Esophagus (tissue), 2 donors: Measurements from ENCODE around the gene TMEM219. TPM values are rescaled to one million over a fixed set of nuclear protein-coding genes. Genes with fewer than 3 reads are reported as not detected.
"Not testable (repeated sequence)": the region's sequence is repeated elsewhere in the genome, so short reads cannot be mapped to it uniquely, and the experiment has no call there.

ENCODE experiments used
- H3K27ac ChIP-seq, 2 donors: one replicate each; pipeline ENCODE4 v1.5.1; 2013; ENCODE audit warnings: low read depth in 2 of 2, mild to moderate bottlenecking in 2 of 2, inconsistent platforms in 1 of 2, low read length in 1 of 2, moderate library complexity in 1 of 2
- H3K27me3 ChIP-seq, 2 donors: one replicate each; pipeline ENCODE4 v1.6.1; 2013; ENCODE audit warnings: low read length in 2 of 2, control low read depth in 1 of 2, mild to moderate bottlenecking in 1 of 2; ENCODE audit not compliant: insufficient read depth in 2 of 2, control insufficient read depth in 1 of 2
- H3K36me3 ChIP-seq, 2 donors: one replicate each; pipeline ENCODE4 v1.6.1; 2013; ENCODE audit warnings: low read length in 1 of 2; ENCODE audit not compliant: control insufficient read depth in 2 of 2, insufficient read depth in 2 of 2
- H3K4me1 ChIP-seq, 2 donors: one replicate each; pipeline ENCODE4 v1.6.1; 2013; ENCODE audit warnings: low read length in 1 of 2; ENCODE audit not compliant: control insufficient read depth in 2 of 2, insufficient read depth in 2 of 2
- H3K4me3 ChIP-seq, 2 donors: one replicate each; pipeline ENCODE4 v1.5.1; 2013; ENCODE audit warnings: low read length in 2 of 2, mild to moderate bottlenecking in 2 of 2, low read depth in 1 of 2, moderate library complexity in 1 of 2
- H3K9me3 ChIP-seq, 2 donors: one replicate each; pipeline ENCODE4 v1.6.1; 2013; ENCODE audit warnings: mild to moderate bottlenecking in 2 of 2, low read depth in 1 of 2, low read length in 1 of 2, moderate library complexity in 1 of 2; ENCODE audit not compliant: control insufficient read depth in 2 of 2, insufficient read depth in 1 of 2
- WGBS, 2 donors: extraction: QIAGEN DNeasy Blood & Tissue Kit; methylation state at CpG; one replicate each; pipeline ENCODE4 v1.1.7; 2013; 5-methylcytosine and 5-hydroxymethylcytosine counted together
- polyA plus RNA-seq, 2 donors: library from polyadenylated mRNA; stranded (reverse); fragments of 200-250 nt; gene quantifications; one replicate each; pipeline ENCODE4 v1.2.3, GENCODE V29; 2013
- donor health status: healthy with polysubstance abuse.
- donor health status: Bipolar disorder and iron deficiency.

The TMEM219 gene
- polyA plus RNA-seq, 2 donors, result 61.1 to 83.4 TPM

DNA sequence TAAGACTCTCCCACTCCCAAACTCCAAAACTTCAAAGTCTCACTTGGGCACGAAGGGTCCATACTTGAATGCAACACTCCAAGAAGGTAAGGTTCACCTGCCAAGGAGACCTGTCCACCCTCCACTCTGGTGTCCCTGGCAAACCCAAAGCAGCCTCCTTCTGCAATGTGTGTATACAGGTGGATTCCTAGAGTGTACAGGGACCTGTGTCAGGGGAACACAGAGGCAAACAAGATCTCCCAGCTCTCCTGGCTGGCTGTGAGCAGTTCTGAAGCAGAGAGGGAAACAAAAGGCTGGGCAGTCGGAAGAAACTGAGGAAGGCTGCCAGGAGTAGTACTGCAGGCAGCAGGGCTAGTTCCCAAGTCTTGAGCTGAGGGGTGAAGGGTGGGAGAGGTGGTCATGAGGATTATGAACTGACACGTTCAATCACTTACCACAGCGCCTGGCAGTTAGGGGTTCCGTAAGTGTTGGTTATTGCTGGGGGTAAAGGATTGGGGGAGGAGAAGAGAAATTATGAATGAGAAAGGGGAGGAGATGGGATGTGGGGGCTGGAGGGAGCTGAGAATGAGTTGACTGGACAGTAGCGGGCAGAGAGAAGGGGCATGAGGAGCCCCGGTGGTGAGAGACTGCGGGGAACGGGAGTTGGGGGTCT lies 36.6 kb upstream of the TMEM219 start:
- H3K36me3 ChIP-seq, result peaks cover 5% of the 10 kb centered on the region in 2 donors
- no peaks in the 10 kb centered on the region for H3K9me3 ChIP-seq
- H3K27me3 ChIP-seq, result no peaks in the 10 kb centered on the region
- peak overlapping the region; percentile 98 for H3K4me3 ChIP-seq
- peaks cover 0 to 6% of the 10 kb centered on the region in 2 donors for H3K4me1 ChIP-seq
- no peak overlapping the region for H3K27ac ChIP-seq
- 5 to 7% methylated on average over 9 of the region's 9 CpGs for WGBS, 2 donors

DNA sequence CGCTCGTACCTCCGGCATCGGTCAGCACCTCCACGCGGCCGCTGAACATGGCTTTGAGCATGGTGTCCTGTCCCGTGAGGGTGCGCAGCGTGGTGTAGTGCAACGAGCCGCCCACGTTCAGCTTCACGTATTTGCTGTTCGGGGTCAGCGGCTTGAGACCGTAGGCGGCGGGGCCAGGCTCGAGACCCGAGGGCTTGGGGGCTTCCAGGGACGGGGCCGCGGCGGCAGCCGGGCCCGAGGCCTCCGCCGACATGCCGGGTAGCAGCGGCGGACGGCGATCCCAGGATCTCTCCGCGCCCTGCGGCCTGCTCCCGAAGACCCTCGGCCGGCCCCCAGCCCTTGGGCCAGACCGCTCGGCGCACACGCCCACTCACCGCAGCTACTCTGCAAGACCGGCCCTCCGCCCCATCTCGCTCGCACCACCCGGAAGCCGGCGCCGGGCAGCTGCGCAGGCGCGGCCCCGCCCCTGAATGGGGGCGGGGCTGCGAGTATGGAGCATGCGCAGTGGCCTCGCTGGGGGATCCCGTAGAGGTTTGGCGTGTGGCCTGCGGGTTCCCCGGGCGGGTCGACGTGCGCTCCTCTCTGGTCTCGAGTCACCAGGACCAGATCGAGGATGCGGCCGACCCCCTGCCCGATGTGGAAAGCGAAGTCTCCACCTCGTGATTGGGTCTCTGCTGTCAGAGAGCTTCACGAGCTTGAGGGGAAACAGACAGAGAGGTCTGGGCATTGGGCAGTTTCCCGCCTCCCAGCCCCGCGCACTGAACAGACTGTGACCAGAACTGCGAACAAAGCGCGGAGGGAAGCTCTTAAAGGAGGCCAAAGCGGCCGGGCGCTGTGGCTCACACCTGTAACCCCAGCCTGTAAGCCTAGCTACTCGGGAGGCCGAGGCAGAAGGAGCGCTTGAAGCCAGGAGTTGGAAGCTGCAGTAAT lies 35.8 kb upstream of the TMEM219 start, which contains the start of gene KCTD13:
KCTD13 (minus strand) TSS at position 446 of the 930 bp plus-strand sequence; CDS start at position 253, 193 bp downstream.
- no peaks in the 10 kb centered on the region for H3K9me3 ChIP-seq
- H3K36me3 ChIP-seq, result peaks cover 4 to 5% of the 10 kb centered on the region in 2 donors
- peak within 1 kb of the TSS; percentile 98 for H3K4me3 ChIP-seq
- 0 to 1% methylated on average over 66 to 89 of the region's 89 CpGs for WGBS, 2 donors
- H3K27ac ChIP-seq, result peak within 1 kb of the TSS; percentile 84 to 87
- peaks cover 0 to 6% of the 10 kb centered on the region in 2 donors for H3K4me1 ChIP-seq
- no peaks in the 10 kb centered on the region for H3K27me3 ChIP-seq

DNA sequence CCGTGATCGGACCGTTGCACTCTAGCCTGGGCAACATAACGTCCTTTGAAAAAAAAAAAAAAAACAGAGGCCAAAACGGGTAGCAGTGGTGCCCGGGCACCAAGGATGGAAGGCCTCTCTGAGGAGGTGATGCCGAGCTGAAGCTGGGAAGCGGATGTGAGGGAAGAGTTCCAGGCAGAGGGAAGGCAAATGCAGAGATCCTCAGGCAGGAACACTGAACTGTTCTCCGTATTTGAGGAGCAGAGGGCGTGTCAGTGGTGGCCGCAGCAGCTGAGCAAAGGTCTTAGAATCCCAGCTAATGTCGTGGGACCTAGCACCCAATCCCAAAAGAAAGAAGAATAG lies 35.2 kb upstream of the TMEM219 start:
- peaks cover 0 to 3% of the 10 kb centered on the region in 2 donors for H3K36me3 ChIP-seq
- H3K4me3 ChIP-seq, result peak overlapping the region; percentile 98
- H3K4me1 ChIP-seq, result peaks cover 0 to 6% of the 10 kb centered on the region in 2 donors
- peak overlapping the region; percentile 84 to 87 for H3K27ac ChIP-seq
- no peaks in the 10 kb centered on the region for H3K9me3 ChIP-seq
- no peaks in the 10 kb centered on the region for H3K27me3 ChIP-seq
- 5 to 6% methylated on average over 12 of the region's 12 CpGs for WGBS, 2 donors

DNA sequence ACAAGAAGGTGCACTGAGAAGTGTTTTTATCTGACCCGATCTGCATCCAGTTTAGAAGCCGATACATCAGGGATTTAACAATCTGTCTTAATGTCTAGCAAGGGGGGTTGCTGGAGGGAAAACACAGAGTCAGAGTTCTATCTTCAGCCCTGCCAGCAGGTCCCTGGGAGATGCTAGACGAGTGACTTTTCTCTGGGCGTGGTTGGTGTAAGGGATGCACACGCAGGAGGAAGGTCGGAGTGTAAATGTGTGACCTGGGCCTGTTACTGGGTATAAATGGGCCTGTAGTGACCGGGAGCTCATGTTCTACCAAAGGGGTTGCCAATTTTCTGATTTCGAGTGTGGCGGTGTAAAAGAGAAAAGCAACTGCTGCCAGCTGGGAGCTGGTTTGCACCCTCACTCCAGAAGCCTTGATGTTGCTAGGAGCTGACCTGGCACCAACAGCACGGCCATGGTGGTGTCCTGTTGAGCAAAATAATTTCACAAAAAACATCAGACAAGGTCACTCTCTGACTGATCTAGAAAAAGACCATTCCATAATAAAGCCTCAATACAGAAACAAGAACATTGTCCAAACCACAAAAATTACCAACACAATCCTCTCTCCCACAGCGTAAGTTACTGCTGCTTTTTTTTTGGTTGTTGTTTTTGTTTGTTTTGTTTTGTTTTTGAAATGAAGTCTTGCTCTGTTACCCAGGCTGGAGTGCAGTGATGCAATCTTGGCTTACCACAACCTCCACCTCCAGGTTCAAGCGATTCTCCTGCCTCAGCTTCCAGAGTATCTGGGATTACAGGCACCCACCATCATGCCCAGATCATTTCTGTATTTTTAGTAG lies 34.6 kb upstream of the TMEM219 start:
- no peaks in the 10 kb centered on the region for H3K27me3 ChIP-seq
- H3K27ac ChIP-seq, result peak overlapping the region in 1 of 2 donors; percentile 87
- peaks cover 0 to 6% of the 10 kb centered on the region in 2 donors for H3K4me1 ChIP-seq
- H3K9me3 ChIP-seq, result no peaks in the 10 kb centered on the region
- WGBS, 2 donors, result 58 to 63% methylated on average over 12 of the region's 12 CpGs
- H3K36me3 ChIP-seq, result peaks cover 0 to 3% of the 10 kb centered on the region in 2 donors
- peak overlapping the region in 1 of 2 donors; percentile 98 for H3K4me3 ChIP-seq

DNA sequence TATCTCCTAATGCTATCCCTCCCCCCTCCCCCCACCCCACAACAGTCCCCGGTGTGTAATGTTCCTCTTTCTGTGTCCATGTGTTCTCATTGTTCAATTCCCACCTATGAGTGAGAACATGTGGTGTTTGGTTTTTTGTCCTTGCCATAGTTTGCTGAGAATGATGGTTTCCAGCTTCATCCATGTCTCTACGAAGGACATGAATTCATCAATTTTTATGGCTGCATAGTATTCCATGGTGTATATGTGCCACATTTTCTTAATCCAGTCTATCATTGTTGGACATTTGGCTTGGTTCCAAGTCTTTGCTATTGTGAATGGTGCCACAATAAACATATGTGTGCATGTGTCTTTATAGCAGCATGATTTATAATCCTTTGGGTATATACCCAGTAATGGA lies 30.1 kb upstream of the TMEM219 start:
- not testable (repeated sequence) for H3K36me3 ChIP-seq, H3K9me3 ChIP-seq, H3K27me3 ChIP-seq, H3K4me1 ChIP-seq, H3K27ac ChIP-seq, H3K4me3 ChIP-seq
- 91 to 97% methylated on average over 2 of the region's 2 CpGs for WGBS, 2 donors

DNA sequence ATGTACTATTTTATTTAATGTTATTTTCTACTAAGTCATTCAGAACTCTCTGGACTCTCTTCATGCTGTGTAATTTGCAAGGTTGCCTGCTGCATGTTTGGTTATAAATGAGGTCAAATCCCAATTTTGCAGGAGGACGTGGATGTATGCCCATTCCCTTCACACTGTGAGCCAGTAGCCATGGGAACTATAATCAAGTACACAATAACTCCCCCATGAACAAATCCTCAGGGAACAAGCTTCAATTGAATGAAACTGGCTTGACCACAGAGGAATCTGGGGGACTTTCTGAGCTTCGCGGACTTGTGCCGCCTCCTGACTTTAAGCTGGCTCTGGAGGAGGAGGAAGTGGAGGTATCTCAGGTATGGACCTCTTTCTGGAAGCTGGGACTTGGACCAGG lies 21.2 kb upstream of the TMEM219 start:
- Histone ChIP-seq H3K27ac (no peak overlapping the region), H3K4me3 (no peak overlapping the region), H3K36me3 (no peaks in the 10 kb centered on the region), H3K27me3 (no peaks in the 10 kb centered on the region), H3K4me1 (no peaks in the 10 kb centered on the region), H3K9me3 (no peaks in the 10 kb centered on the region)
- 35 to 61% methylated on average over 4 of the region's 4 CpGs for WGBS, 2 donors

DNA sequence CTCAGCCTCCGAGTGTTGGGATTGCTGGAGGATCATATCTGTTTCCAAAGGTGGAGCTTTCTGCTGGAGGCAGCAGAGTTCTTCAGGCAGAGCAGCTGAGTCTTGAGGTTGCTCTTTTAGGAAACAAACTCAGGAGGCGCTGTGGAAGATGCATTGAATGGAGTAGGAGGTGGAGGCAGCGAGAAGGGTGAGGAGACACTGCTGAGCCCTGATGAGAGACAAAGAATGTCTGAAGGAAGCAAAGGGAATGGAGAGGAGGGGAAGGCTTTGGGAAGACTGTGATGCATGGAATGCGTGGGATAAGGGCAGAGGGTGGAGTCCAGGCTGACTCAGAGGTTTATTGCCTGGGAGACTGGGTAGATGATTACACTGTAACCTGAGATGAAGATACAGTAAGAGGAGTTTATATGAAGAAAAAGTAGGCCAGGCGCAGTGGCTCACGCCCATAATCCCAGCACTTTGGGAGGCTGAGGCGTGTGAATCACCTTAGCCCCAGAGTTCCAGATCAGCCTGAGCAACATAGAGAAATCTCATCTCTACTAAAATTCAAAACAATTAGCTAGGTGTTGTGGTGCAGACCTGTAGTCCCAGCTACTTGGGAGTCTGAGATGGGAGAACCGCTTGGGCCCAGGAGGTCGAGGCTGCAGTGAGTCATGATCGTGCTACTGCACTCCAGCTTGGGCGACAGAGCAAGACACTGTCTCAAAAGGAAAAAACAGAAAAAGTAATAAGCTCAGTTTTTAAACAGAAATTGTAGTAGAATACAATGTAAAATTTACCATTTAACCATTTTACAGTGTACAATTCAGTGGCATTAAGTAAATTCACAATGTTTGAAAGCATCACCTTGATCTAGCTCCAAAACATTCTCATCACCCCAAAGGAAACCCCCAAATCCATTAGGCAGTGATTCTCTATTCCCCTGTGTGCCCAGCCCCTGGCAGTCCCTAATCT lies 17.8 kb upstream of the TMEM219 start:
- H3K4me3 ChIP-seq, result no peak overlapping the region
- no peaks in the 10 kb centered on the region for H3K27me3 ChIP-seq
- WGBS, 2 donors, result 34 to 36% methylated on average over 11 of the region's 11 CpGs
- H3K36me3 ChIP-seq, result no peaks in the 10 kb centered on the region
- no peaks in the 10 kb centered on the region for H3K4me1 ChIP-seq
- H3K9me3 ChIP-seq, result no peaks in the 10 kb centered on the region
- peak overlapping the region; percentile 34 to 65 for H3K27ac ChIP-seq

DNA sequence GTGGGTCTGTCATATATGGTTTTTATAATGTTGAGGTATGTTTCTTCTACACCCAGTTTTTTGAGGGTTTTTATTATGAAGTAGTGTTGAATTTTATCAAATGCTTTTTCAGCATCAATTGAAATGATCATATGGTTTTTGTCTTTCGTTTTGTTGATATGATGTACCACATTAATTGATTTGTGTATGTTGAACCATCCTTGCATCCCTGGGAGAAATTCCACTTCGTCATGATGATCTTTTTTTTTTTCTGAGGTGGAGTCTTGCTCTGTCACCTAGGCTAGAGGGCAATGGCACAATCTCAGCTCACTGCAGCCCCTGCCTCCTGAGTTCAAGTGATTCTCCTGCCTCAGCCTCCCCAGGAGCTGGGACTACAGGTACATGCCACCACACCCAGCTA lies 14.0 kb upstream of the TMEM219 start:
- no peaks in the 10 kb centered on the region for H3K36me3 ChIP-seq
- no peak overlapping the region for H3K27ac ChIP-seq
- no peak overlapping the region for H3K4me3 ChIP-seq
- H3K27me3 ChIP-seq, result no peaks in the 10 kb centered on the region
- 81 to 84% methylated on average over 2 of the region's 2 CpGs for WGBS, 2 donors
- H3K9me3 ChIP-seq, result no peaks in the 10 kb centered on the region
- no peaks in the 10 kb centered on the region for H3K4me1 ChIP-seq
